GM23248 (cell line): ENCODE results near the gene TCF4. TPM values are rescaled to one million over a fixed set of nuclear protein-coding genes. Genes with fewer than 3 reads are reported as not detected.
A peak's percentile ranks its signal among the peaks of the same experiment; 100 is the strongest.

Experiments used
- DNase-seq: peaks from one replicate; pipeline ENCODE4 v3.0.0-alpha.2; 2015
- H2AFZ ChIP-seq: fragments of 200-600 bp; sonication (generic); 2 replicates; pipeline ENCODE4 v1.6.1; 2016; ENCODE audit warnings: antibody characterized with exemption
- H3F3A ChIP-seq: fragments of 200-600 bp; sonication (generic); 2 replicates; pipeline ENCODE4 v1.6.1; 2016; ENCODE audit warnings: mild to moderate bottlenecking, antibody characterized with exemption, mixed run types; ENCODE audit not compliant: insufficient read depth
- H3K27ac ChIP-seq: fragments of 200-600 bp; sonication (generic); 2 replicates; pipeline ENCODE4 v1.5.1; 2016; ENCODE audit warnings: mild to moderate bottlenecking
- H3K27me3 ChIP-seq: fragments of 200-600 bp; sonication (generic); replicated peaks from 2 replicates; pipeline ENCODE4 v1.6.1; 2016; ENCODE audit warnings: mild to moderate bottlenecking; ENCODE audit not compliant: insufficient read depth
- H3K36me3 ChIP-seq: fragments of 200-600 bp; sonication (generic); 2 replicates; pipeline ENCODE4 v1.6.1; 2016; ENCODE audit warnings: low read depth, mild to moderate bottlenecking
- H3K4me1 ChIP-seq: fragments of 200-600 bp; sonication (generic); 2 replicates; pipeline ENCODE4 v1.6.1; 2016; ENCODE audit warnings: mild to moderate bottlenecking; ENCODE audit not compliant: insufficient read depth
- H3K4me2 ChIP-seq: fragments of 200-600 bp; sonication (generic); one replicate; pipeline ENCODE4 v1.6.1; 2016; ENCODE audit warnings: mild to moderate bottlenecking; ENCODE audit not compliant: unreplicated experiment
- H3K4me3 ChIP-seq: fragments of 200-600 bp; sonication (generic); 2 replicates; pipeline ENCODE4 v1.5.1; 2016; ENCODE audit warnings: mild to moderate bottlenecking
- H3K79me2 ChIP-seq: fragments of 200-600 bp; sonication (generic); 2 replicates; pipeline ENCODE4 v1.6.1; 2016; ENCODE audit warnings: mild to moderate bottlenecking; ENCODE audit not compliant: insufficient read depth
- H3K9ac ChIP-seq: fragments of 200-600 bp; sonication (generic); 2 replicates; pipeline ENCODE4 v1.6.1; 2016; ENCODE audit warnings: mild to moderate bottlenecking
- H3K9me2 ChIP-seq: fragments of 200-600 bp; sonication (generic); 2 replicates; pipeline ENCODE4 v1.6.1; 2016; ENCODE audit warnings: mixed run types, mild to moderate bottlenecking, moderate library complexity; ENCODE audit not compliant: insufficient read depth
- H3K9me3 ChIP-seq: fragments of 200-600 bp; sonication (generic); one replicate; pipeline ENCODE4 v1.6.1; 2017; ENCODE audit warnings: low read depth
- H4K20me1 ChIP-seq: fragments of 200-600 bp; sonication (generic); 2 replicates; pipeline ENCODE4 v1.6.0; 2016; ENCODE audit not compliant: insufficient read depth
- EZH2 ChIP-seq: fragments of 200-600 bp; sonication (generic); IDR thresholded peaks from 2 replicates; pipeline ENCODE4 v1.6.1; 2018; ENCODE audit warnings: antibody characterized with exemption, mild to moderate bottlenecking; ENCODE audit not compliant: insufficient read depth, poor library complexity, severe bottlenecking
- EZH2phosphoT487 ChIP-seq: fragments of 200-600 bp; sonication (generic); IDR thresholded peaks from 2 replicates; pipeline ENCODE4 v1.6.1; 2018; ENCODE audit warnings: antibody characterized with exemption, moderate library complexity, mild to moderate bottlenecking, low read depth; ENCODE audit not compliant: insufficient read depth
- WGBS, 2 experiments: methylation state at CpG; one replicate each; pipeline ENCODE4 v1.1.6; 2015 to 2017; ENCODE audit warnings: low lambda C conversion rate in 2 of 2, low coverage in 1 of 2; ENCODE audit errors: missing lambda C conversion rate in 2 of 2; 5-methylcytosine and 5-hydroxymethylcytosine counted together
- in situ Hi-C: fragments of 300-500 bp; cut with MboI; formaldehyde crosslinking; loops from 2 replicates; pipeline ENCODE4 v1.15.0; 2020
- polyA plus RNA-seq: library from polyadenylated mRNA; unstranded; fragments of >200 nt; fragmentation: Nextera tagmentation; extraction: Ambion mirVana; gene quantifications from 2 replicates; pipeline ENCODE4 v1.2.1, GENCODE V29; 2016
- total RNA-seq: library from RNA; depleted of rRNA; stranded (reverse); fragments of >200 nt; shearing (Covaris generic); gene quantifications from 2 replicates; pipeline ENCODE4 v1.2.3, GENCODE V29; 2014

TCF4 gene
- total and polyA plus RNA-seq, 2 experiments from 2014 or later = 54.5 to 59.3 TPM

DNA sequence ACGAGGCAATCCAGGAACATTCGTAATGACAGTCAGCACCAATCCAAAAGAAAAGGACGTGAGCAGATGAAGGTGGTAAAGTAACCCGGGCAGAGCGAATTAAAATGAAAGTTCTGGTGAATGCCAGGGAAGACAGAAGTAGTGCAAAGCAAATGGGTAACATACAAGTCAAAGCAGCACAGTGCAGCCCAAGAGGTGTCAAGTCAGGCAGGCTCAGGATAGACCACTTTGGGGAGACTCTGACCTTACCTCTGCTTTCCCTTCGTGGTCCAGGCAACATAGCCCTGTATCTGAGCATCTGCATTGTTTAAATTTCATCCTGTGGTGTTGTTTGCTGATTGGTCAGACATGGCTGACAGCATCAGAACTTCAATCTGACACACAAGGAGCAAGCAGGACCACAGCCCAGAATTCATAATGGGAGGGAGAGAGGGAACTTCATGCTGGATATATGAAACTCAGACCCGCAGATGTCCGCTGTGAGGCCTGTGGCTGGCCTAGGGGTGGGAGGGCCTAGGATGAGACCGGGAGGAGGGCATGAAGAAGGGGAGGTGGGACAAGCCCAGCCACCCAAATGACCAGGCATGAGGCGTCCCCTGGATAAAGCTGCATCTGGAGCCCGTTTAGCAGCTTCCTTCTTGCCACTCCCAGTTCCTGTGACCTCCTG is 285.7 kb downstream of the TCF4 start:
- H3F3A ChIP-seq = peaks cover 14% of the 10 kb centered on the region; the same call in 1 of the 2 replicates
- H3K79me2 ChIP-seq = peaks cover 94% of the 10 kb centered on the region
- H3K4me1 ChIP-seq = peaks cover 46% of the 10 kb centered on the region
- H3K4me2 ChIP-seq = peak overlapping the region; percentile 99
- no peaks in the 10 kb centered on the region for H3K9me3 ChIP-seq
- H3K4me3 ChIP-seq = peak overlapping the region; percentile 78
- peak; percentile 51 for DNase-seq
- peak overlapping the region; percentile 68 for H2AFZ ChIP-seq
- H3K9me2 ChIP-seq = no peaks in the 10 kb centered on the region
- H3K36me3 ChIP-seq = no peaks in the 10 kb centered on the region
- peak overlapping the region; percentile 68 for H3K27ac ChIP-seq
- no peaks in the 10 kb centered on the region for H3K27me3 ChIP-seq
- TF ChIP-seq EZH2phosphoT487 (no peak), EZH2 (no peak)
- WGBS, 2 experiments = 3 to 5% methylated on average over 11 of the region's 11 CpGs
- in situ Hi-C loops = no loop called here
- peak overlapping the region; percentile 74 for H3K9ac ChIP-seq
- H4K20me1 ChIP-seq = no peaks in the 10 kb centered on the region

DNA sequence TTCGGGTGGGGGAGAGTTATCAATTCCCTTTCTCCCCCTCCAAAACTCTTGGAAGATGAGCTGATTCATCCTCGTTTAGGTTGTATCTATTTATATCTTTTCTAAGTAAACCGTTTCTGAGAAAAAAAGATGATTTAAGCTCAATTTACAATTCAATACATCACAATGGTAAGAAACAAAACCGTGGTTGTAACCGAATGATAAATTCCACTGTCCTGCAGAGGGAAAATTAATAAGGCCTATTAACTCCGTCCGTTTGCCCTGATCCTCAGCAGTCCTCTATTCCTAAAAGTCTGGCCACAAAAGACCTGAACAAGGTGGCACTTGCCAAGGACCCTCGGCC is 286.2 kb downstream of the TCF4 start:
- H3K27ac ChIP-seq = peak overlapping the region; percentile 68
- H3K79me2 ChIP-seq = peaks cover 94% of the 10 kb centered on the region
- TF ChIP-seq EZH2 (no peak), EZH2phosphoT487 (0 out of 2 replicates have a peak, but pooled peaks have one; percentile 51)
- no peak for DNase-seq
- H3K4me2 ChIP-seq = peak overlapping the region; percentile 99
- H3K27me3 ChIP-seq = no peaks in the 10 kb centered on the region
- peak overlapping the region; percentile 74 for H3K9ac ChIP-seq
- no peaks in the 10 kb centered on the region for H3K9me2 ChIP-seq
- in situ Hi-C loops = no loop called here
- H3K4me3 ChIP-seq = peak overlapping the region; percentile 78
- WGBS, 2 experiments = 3 to 5% methylated on average over 8 of the region's 8 CpGs
- H3K36me3 ChIP-seq = no peaks in the 10 kb centered on the region
- H2AFZ ChIP-seq = peak overlapping the region; percentile 68
- peaks cover 14% of the 10 kb centered on the region; the same call in 1 of the 2 replicates for H3F3A ChIP-seq
- no peaks in the 10 kb centered on the region for H3K9me3 ChIP-seq
- H4K20me1 ChIP-seq = no peaks in the 10 kb centered on the region
- H3K4me1 ChIP-seq = peaks cover 46% of the 10 kb centered on the region

DNA sequence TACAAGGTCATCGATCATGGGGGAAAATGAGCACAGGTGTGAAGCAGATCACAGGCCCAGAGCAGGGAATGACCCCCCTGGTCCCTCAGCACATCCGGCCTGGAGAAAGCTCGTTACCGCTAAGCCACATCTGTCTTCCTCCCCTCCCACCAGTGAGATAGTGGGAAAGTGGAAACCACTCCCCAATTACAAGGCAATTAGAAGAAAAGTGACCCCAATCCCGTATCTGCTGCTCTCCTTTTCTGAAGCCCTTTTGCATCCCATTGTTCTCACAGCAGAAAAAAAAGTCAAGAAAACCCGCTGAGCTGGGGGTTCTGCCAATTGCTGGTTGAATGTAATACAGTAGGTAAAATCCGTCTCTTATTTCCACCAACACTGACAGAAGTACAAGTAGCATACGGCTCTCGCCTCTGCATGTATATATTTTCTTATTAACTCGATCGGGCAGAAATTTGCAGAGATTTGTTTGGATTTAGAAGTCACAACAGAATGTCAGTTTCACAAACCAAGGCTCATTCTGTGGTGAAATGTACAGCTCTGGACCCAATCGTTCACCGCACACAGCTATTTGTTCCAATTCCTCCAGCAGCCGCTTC is 287.0 kb downstream of the TCF4 start:
- DNase-seq = peak; percentile 61
- Histone ChIP-seq H3K27me3 (no peaks in the 10 kb centered on the region), H3K9me2 (no peaks in the 10 kb centered on the region), H3F3A (peaks cover 14% of the 10 kb centered on the region; the same call in 1 of the 2 replicates), H2AFZ (peak overlapping the region; percentile 45; the same call in 1 of the 2 replicates), H3K4me2 (peak overlapping the region; percentile 99), H3K9me3 (no peaks in the 10 kb centered on the region), H3K27ac (peak overlapping the region; percentile 68), H4K20me1 (no peaks in the 10 kb centered on the region), H3K36me3 (no peaks in the 10 kb centered on the region), H3K4me1 (peaks cover 40% of the 10 kb centered on the region), H3K79me2 (peaks cover 96% of the 10 kb centered on the region), H3K4me3 (peak overlapping the region; percentile 78), H3K9ac (peak overlapping the region; percentile 74)
- in situ Hi-C loops = no loop called here
- 3 to 4% methylated on average over 14 of the region's 14 CpGs for WGBS, 2 experiments
- TF ChIP-seq EZH2 (no peak), EZH2phosphoT487 (0 out of 2 replicates have a peak, but pooled peaks have one; percentile 21)

DNA sequence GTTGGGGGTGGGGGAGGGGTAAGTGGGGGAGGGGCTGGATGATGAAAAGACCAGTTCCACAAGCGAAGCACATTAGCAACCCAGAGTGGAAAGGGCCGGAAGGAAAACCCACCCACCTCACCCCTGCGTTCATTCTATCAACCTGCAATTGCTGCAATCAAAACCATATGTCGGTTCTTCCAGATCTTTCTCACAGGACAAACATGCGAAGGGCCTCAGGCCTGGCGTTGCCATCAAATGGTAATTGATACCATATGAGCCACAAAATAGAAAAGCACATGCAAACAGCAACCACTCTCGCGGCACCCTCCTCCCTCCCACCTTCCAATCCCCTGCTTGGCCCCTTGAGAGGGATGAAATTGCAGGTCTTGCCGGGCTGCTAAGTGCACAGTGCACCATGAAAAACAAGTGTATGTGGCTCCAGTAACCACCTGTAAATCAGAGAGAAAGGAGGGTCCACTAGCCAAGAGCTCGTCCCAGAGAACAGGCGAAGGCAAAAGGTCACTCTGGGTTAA is 287.5 kb downstream of the TCF4 start:
- Histone ChIP-seq H3K27ac (peak overlapping the region; percentile 68), H3K4me1 (peaks cover 37% of the 10 kb centered on the region), H3K4me2 (peak overlapping the region; percentile 99), H3K4me3 (peak overlapping the region; percentile 78), H2AFZ (peak overlapping the region; percentile 45; the same call in 1 of the 2 replicates), H3F3A (peaks cover 14% of the 10 kb centered on the region; the same call in 1 of the 2 replicates), H3K79me2 (peaks cover 96% of the 10 kb centered on the region), H3K27me3 (no peaks in the 10 kb centered on the region), H3K9me3 (no peaks in the 10 kb centered on the region), H3K9me2 (no peaks in the 10 kb centered on the region), H3K9ac (peak overlapping the region; percentile 74), H3K36me3 (no peaks in the 10 kb centered on the region), H4K20me1 (no peaks in the 10 kb centered on the region)
- in situ Hi-C loops = no loop called here
- 3% methylated on average over 9 to 11 of the region's 11 CpGs for WGBS, 2 experiments
- DNase-seq = peak; percentile 91
- TF ChIP-seq EZH2 (no peak), EZH2phosphoT487 (no peak)
